ENCODE data around the gene FNDC3B. TPM values are rescaled to one million over a fixed set of nuclear protein-coding genes. Genes with fewer than 3 reads are reported as not detected.

Gene FNDC3B
- total RNA-seq, 1 experiment from 2014 or later: 48.6 TPM

DNA sequence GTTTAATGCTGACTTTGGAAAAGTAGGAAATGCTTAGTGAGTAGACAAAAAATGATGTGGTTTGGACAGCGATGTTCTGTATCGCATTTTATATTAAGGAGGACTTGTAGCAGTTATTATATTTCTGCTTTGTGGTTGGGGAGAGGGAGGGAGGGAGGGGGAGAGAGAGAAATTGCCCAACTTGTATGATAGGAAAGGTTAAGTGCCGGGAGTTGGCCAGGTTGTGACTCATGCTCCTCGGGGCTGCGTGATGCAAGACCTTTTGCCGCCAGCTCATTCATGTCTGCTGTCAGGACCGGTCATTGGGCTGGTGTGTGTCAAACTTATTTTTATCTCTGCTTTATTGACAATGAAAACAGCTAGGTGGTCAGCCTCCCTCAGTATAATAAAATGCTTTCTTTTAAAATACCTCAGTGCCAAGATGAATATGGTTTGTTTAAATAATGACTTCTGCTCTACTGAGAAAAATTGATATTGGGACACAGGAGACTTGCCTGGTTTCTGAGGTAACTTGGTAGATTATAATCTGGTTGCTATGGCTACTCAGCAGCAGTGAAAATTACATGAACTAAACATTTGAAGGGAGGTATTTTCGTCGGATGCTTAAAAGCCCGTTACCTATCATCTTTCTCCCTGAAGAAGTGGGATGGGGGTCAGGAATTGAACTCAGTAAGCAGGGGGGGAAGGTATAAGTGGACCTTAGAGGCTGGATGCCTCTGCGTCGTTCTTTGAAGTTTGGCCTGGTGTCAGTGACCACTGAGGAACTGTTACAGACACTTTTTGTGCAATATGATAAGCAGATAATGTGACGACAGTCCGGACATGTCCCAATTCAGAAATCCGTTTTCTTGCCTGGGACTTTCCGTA, 90.7 kb downstream of the FNDC3B start:
- Histone ChIP-seq H3K4me1 (ENCODE audit: insufficient read depth, low read length) (peaks cover 84% of the 10 kb centered on the region), H3K4me2 (ENCODE audit: low read length) (peak overlapping the region; percentile 78), H2AFZ (ENCODE audit: low read length) (peak overlapping the region; percentile 7; the same call in 1 of the 2 replicates), H3K27me3 (ENCODE audit: low read length) (no peaks in the 10 kb centered on the region), H3K4me3 (ENCODE audit: low read length) (peak overlapping the region; percentile 36; the same call in 1 of the 2 replicates), H4K20me1 (ENCODE audit: low read length) (no peaks in the 10 kb centered on the region), H3K9me3 (ENCODE audit: low read length) (no peaks in the 10 kb centered on the region), H3K36me3 (ENCODE audit: low read depth, low read length) (peaks cover 12% of the 10 kb centered on the region), H3K27ac (ENCODE audit: low read length) (peak overlapping the region; percentile 92), H3K9ac (ENCODE audit: low read length) (peak overlapping the region; percentile 61), H3K9me2 (replicated peaks; ENCODE audit: low read length) (no peaks in the 10 kb centered on the region), H3F3A (ENCODE audit: low read length, unreplicated experiment) (peaks cover 6% of the 10 kb centered on the region), H3K79me2 (ENCODE audit: low read length) (peaks cover 89% of the 10 kb centered on the region)
- TF ChIP-seq EZH2phosphoT487 (IDR thresholded peaks at IDR 0.05; ENCODE audit: borderline replicate concordance, low read length) (no peak), EZH2 (IDR thresholded peaks at IDR 0.05; ENCODE audit: low read length, unreplicated experiment) (no peak), CTCF (conservative IDR thresholded peaks at IDR 0.05; ENCODE audit: low read depth, low read length) (no peak)
- intact Hi-C loops (cut with micrococcal nuclease): loop anchor here (1.0 to 5.0 kb wide), 3 partner anchors 8 to 187 kb away; no protein-coding TSS in a partner anchor
- ATAC-seq: peak; percentile 90
- peak; percentile 98 for DNase-seq
- CTCF ChIA-PET: interaction anchor here (0.6 kb wide), 1 partner anchor 347 kb away, joined by 4 read pairs; no protein-coding TSS in a partner anchor
- POLR2A ChIA-PET (ENCODE audit: unreplicated experiment): interaction anchor here (0.5 to 0.7 kb wide), 3 partner anchors 23 to 320 kb away, joined by 3 to 4 read pairs (median 3); no protein-coding TSS in a partner anchor
- BruUV-seq (replicated peaks): no TSS peak

GRCh38 chr3:172130717-172131050, 91.3 kb downstream of the FNDC3B start:
- intact Hi-C loops (cut with micrococcal nuclease): loop anchor here (1.0 to 5.0 kb wide), 3 partner anchors 8 to 187 kb away; no protein-coding TSS in a partner anchor
- peak overlapping the region; percentile 7; the same call in 1 of the 2 replicates for H2AFZ ChIP-seq (ENCODE audit: low read length)
- ChIA-PET CTCF (no interaction called here), POLR2A (ENCODE audit: unreplicated experiment) (interaction anchor here (0.6 kb wide), 1 partner anchor 22 kb away, joined by 3 read pairs; no protein-coding TSS in a partner anchor)
- H3K79me2 ChIP-seq (ENCODE audit: low read length): peaks cover 89% of the 10 kb centered on the region
- H3K27ac ChIP-seq (ENCODE audit: low read length): peak overlapping the region; percentile 92
- no peaks in the 10 kb centered on the region for H3K27me3 ChIP-seq (ENCODE audit: low read length)
- ATAC-seq: no peak
- peaks cover 10% of the 10 kb centered on the region for H3K36me3 ChIP-seq (ENCODE audit: low read depth, low read length)
- DNase-seq: no peak
- no peaks in the 10 kb centered on the region for H3K9me3 ChIP-seq (ENCODE audit: low read length)
- peak overlapping the region; percentile 78 for H3K4me2 ChIP-seq (ENCODE audit: low read length)
- H3K9me2 ChIP-seq (replicated peaks; ENCODE audit: low read length): no peaks in the 10 kb centered on the region
- H4K20me1 ChIP-seq (ENCODE audit: low read length): no peaks in the 10 kb centered on the region
- H3K4me1 ChIP-seq (ENCODE audit: insufficient read depth, low read length): peaks cover 84% of the 10 kb centered on the region
- no TSS peak for BruUV-seq (replicated peaks)
- peak overlapping the region; percentile 36; the same call in 1 of the 2 replicates for H3K4me3 ChIP-seq (ENCODE audit: low read length)
- peak overlapping the region; percentile 61 for H3K9ac ChIP-seq (ENCODE audit: low read length)
- no peak for TF ChIP-seq CTCF (conservative IDR thresholded peaks at IDR 0.05; ENCODE audit: low read depth, low read length)
- TF ChIP-seq EZH2 (IDR thresholded peaks at IDR 0.05; ENCODE audit: low read length, unreplicated experiment): no peak
- no peak for TF ChIP-seq EZH2phosphoT487 (IDR thresholded peaks at IDR 0.05; ENCODE audit: borderline replicate concordance, low read length)
- H3F3A ChIP-seq (ENCODE audit: low read length, unreplicated experiment): peaks cover 6% of the 10 kb centered on the region
